GM12875 (cell line): Measurements from ENCODE around the gene TMEM181.

ENCODE experiments used
- H3K4me3 ChIP-seq: one replicate; pipeline ENCODE4 v1.5.1; 2011; ENCODE audit warnings: low read depth, low read length, control low read depth
- CTCF ChIP-seq: IDR thresholded peaks from 2 replicates; pipeline ENCODE4 v1.5.1; 2011; ENCODE audit warnings: low read depth, mild to moderate bottlenecking, control low read depth, inconsistent platforms, low read length, moderate library complexity, borderline replicate concordance; ENCODE audit not compliant: insufficient read depth

TMEM181 gene

GRCh38 chr6:158570681-158570962, 10.7 kb downstream of the TMEM181 start:
- no peak for TF ChIP-seq CTCF
- H3K4me3 ChIP-seq = no peak overlapping the region

GRCh38 chr6:158571826-158572652, 12.1 kb downstream of the TMEM181 start:
- no peak overlapping the region for H3K4me3 ChIP-seq
- no peak for TF ChIP-seq CTCF

GRCh38 chr6:158572653-158573541, 13.0 kb downstream of the TMEM181 start:
- no peak for TF ChIP-seq CTCF
- H3K4me3 ChIP-seq = no peak overlapping the region

- TF ChIP-seq CTCF = no peak
- no peak overlapping the region for H3K4me3 ChIP-seq
These were observed 13.6 kb downstream of the TMEM181 start for GRCh38 chr6:158573542-158573931.

GRCh38 chr6:158574800-158575199, 14.9 kb downstream of the TMEM181 start:
- H3K4me3 ChIP-seq = no peak overlapping the region
- no peak for TF ChIP-seq CTCF

- H3K4me3 ChIP-seq = no peak overlapping the region
- TF ChIP-seq CTCF = no peak
These were observed 15.7 kb downstream of the TMEM181 start for GRCh38 chr6:158575550-158575949.
